MM.1S (cell line): Measurements from ENCODE around the gene ADCY3.

Experiments used
- DNase-seq: peaks from one replicate; pipeline ENCODE4 v3.0.0-alpha.2; 2015
- H2AFZ ChIP-seq: fragments of 300-600 bp; sonication (generic); 2 replicates; pipeline ENCODE4 v1.6.0; 2016; ENCODE audit warnings: antibody characterized with exemption, low read length
- H3F3A ChIP-seq: fragments of 300-600 bp; sonication (generic); 2 replicates; pipeline ENCODE4 v1.6.1; 2016; ENCODE audit warnings: mild to moderate bottlenecking, antibody characterized with exemption, low read length, moderate library complexity, mixed read lengths; ENCODE audit not compliant: insufficient read depth
- H3K27ac ChIP-seq: fragments of 300-600 bp; sonication (generic); 2 replicates; pipeline ENCODE4 v1.5.1; 2016; ENCODE audit warnings: mild to moderate bottlenecking, low read length
- H3K27me3 ChIP-seq: fragments of 300-600 bp; sonication (generic); replicated peaks from 2 replicates; pipeline ENCODE4 v1.6.0; 2016; ENCODE audit warnings: low read length; ENCODE audit not compliant: insufficient read depth
- H3K36me3 ChIP-seq: fragments of 300-600 bp; sonication (generic); replicated peaks from 2 replicates; pipeline ENCODE4 v1.6.1; 2016; ENCODE audit warnings: mild to moderate bottlenecking, low read length, mixed read lengths; ENCODE audit not compliant: insufficient read depth
- H3K4me1 ChIP-seq: fragments of 300-600 bp; sonication (generic); 2 replicates; pipeline ENCODE4 v1.6.1; 2016; ENCODE audit warnings: low read length, mixed read lengths
- H3K4me2 ChIP-seq: fragments of 300-600 bp; sonication (generic); 2 replicates; pipeline ENCODE4 v1.6.0; 2016; ENCODE audit warnings: low read depth, low read length
- H3K4me3 ChIP-seq: fragments of 300-600 bp; sonication (generic); 2 replicates; pipeline ENCODE4 v1.5.1; 2016; ENCODE audit warnings: low read length, mixed read lengths
- H3K79me2 ChIP-seq: fragments of 300-600 bp; sonication (generic); 2 replicates; pipeline ENCODE4 v1.6.1; 2016; ENCODE audit warnings: mixed run types, low read length, mixed read lengths
- H3K9ac ChIP-seq: fragments of 300-600 bp; sonication (generic); 2 replicates; pipeline ENCODE4 v1.6.1; 2016; ENCODE audit warnings: low read length, mixed read lengths
- H3K9me2 ChIP-seq: fragments of 300-600 bp; sonication (generic); replicated peaks from 2 replicates; pipeline ENCODE4 v1.6.1; 2016; ENCODE audit warnings: mild to moderate bottlenecking, low read length, mixed read lengths; ENCODE audit not compliant: insufficient read depth
- H3K9me3 ChIP-seq: fragments of 300-600 bp; sonication (generic); replicated peaks from 2 replicates; pipeline ENCODE4 v1.6.1; 2016; ENCODE audit warnings: mild to moderate bottlenecking, low read length, mixed read lengths; ENCODE audit not compliant: insufficient read depth
- H4K20me1 ChIP-seq: fragments of 300-600 bp; sonication (generic); 2 replicates; pipeline ENCODE4 v1.6.1; 2016; ENCODE audit warnings: mild to moderate bottlenecking, low read length, moderate library complexity, mixed read lengths; ENCODE audit not compliant: insufficient read depth
- EZH2 ChIP-seq: fragments of 300-600 bp; sonication (generic); optimal IDR thresholded peaks from 2 replicates; pipeline ENCODE3; 2017; ENCODE audit warnings: low read depth, mild to moderate bottlenecking, antibody characterized with exemption, low read length, mixed read lengths
- EZH2phosphoT487 ChIP-seq: fragments of 300-600 bp; sonication (generic); IDR thresholded peaks from 2 replicates; pipeline ENCODE4 v1.6.1; 2018; ENCODE audit warnings: antibody characterized with exemption, low read length
- TF ChIP-seq, protein P1 (sequence below): fragments of 300-600 bp; sonication (generic); IDR thresholded peaks from 2 replicates; pipeline ENCODE4 v1.5.1; 2016; ENCODE audit warnings: antibody characterized with exemption, low read length, mixed read lengths

Gene ADCY3

DNA sequence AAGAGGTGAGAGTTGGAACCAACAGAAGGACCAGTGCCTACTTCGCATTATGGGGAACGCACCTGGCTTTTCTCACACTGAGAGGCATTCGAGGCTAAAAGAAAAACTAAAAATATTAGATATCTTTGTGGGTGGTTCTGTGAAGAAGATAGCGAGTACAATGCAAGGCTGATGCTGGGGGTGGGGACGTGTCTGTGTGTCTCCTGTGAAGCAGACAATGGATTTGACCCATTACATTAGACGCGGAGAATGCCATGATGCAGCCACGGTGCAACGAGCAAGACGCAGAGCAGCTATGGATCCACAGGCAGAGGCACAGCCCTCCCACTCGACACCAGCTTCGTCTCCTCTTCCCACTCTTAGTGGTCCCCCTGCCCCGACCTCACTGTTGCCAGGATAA, 61.0 kb downstream of the ADCY3 start:
- no peak for TF ChIP-seq EZH2
- TF ChIP-seq, protein P1, sequence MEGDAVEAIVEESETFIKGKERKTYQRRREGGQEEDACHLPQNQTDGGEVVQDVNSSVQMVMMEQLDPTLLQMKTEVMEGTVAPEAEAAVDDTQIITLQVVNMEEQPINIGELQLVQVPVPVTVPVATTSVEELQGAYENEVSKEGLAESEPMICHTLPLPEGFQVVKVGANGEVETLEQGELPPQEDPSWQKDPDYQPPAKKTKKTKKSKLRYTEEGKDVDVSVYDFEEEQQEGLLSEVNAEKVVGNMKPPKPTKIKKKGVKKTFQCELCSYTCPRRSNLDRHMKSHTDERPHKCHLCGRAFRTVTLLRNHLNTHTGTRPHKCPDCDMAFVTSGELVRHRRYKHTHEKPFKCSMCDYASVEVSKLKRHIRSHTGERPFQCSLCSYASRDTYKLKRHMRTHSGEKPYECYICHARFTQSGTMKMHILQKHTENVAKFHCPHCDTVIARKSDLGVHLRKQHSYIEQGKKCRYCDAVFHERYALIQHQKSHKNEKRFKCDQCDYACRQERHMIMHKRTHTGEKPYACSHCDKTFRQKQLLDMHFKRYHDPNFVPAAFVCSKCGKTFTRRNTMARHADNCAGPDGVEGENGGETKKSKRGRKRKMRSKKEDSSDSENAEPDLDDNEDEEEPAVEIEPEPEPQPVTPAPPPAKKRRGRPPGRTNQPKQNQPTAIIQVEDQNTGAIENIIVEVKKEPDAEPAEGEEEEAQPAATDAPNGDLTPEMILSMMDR, result no peak
- TF ChIP-seq EZH2phosphoT487, result no peak
- H3K4me3 ChIP-seq, result no peak overlapping the region
- H3K36me3 ChIP-seq, result peaks cover 7% of the 10 kb centered on the region; the same call in 1 of the 2 replicates
- no peak overlapping the region for H3K27ac ChIP-seq
- H3K4me1 ChIP-seq, result no peaks in the 10 kb centered on the region
- no peak for DNase-seq
- H3K4me2 ChIP-seq, result no peak overlapping the region
- H4K20me1 ChIP-seq, result no peaks in the 10 kb centered on the region
- no peak overlapping the region for H3K9ac ChIP-seq
- no peaks in the 10 kb centered on the region for H3K9me2 ChIP-seq
- no peaks in the 10 kb centered on the region for H3F3A ChIP-seq
- peaks cover 77% of the 10 kb centered on the region for H3K79me2 ChIP-seq
- no peak overlapping the region for H2AFZ ChIP-seq
- H3K27me3 ChIP-seq, result no peaks in the 10 kb centered on the region
- H3K9me3 ChIP-seq, result no peaks in the 10 kb centered on the region

DNA sequence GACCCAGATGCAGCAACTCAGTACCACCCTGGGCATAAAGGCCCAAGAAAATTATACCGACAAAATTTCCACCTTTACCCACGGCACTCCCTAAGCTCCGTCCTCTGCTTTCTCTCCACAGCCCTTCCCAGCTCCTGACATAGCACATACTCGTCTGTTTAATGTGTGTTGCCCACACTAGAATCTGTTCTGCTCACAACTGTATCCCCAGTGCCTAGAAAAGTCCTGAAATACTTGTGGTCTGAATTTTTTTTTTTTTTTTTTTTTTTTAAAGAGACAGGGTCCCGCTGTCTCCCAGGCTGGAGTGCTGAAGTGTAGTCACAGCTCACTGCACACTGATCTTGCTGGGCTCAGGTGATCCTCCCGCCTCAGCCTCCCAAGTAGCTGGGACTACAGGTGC, 62.3 kb downstream of the ADCY3 start:
- no peak overlapping the region for H3K9ac ChIP-seq
- no peak for DNase-seq
- H3F3A ChIP-seq, result no peaks in the 10 kb centered on the region
- no peaks in the 10 kb centered on the region for H3K9me2 ChIP-seq
- H2AFZ ChIP-seq, result no peak overlapping the region
- no peaks in the 10 kb centered on the region for H3K27me3 ChIP-seq
- no peaks in the 10 kb centered on the region for H3K4me1 ChIP-seq
- TF ChIP-seq EZH2 (no peak), EZH2phosphoT487 (no peak)
- TF ChIP-seq, protein P1, result no peak
- no peaks in the 10 kb centered on the region for H3K9me3 ChIP-seq
- H3K36me3 ChIP-seq, result peaks cover 14% of the 10 kb centered on the region; the same call in 1 of the 2 replicates
- H3K79me2 ChIP-seq, result peaks cover 75% of the 10 kb centered on the region
- no peaks in the 10 kb centered on the region for H4K20me1 ChIP-seq
- no peak overlapping the region for H3K4me3 ChIP-seq
- no peak overlapping the region for H3K27ac ChIP-seq
- no peak overlapping the region for H3K4me2 ChIP-seq

DNA sequence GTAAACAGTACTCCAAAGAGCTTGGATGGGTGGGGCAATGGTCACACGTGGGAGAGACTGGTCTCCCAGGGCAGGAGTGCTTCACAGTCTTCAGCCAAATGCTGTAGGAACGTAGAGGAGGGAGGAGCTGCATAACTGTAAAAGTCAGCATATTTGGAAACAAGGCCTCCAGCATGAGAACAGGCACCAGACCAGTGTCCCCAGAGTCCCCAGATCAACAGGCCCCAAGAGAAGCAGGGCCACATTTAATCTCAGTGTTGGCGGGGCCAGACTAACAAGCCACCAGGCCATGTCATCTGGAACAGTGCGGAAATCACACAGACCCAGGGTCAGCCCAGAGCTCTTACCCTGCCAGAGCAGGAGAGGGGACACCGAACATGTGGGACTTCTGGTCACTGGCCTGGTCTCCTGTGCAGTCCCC, 63.2 kb downstream of the ADCY3 start:
- H3K4me3 ChIP-seq, result no peak overlapping the region
- H3K27me3 ChIP-seq, result no peaks in the 10 kb centered on the region
- no peak overlapping the region for H3K27ac ChIP-seq
- no peak overlapping the region for H3K4me2 ChIP-seq
- no peak overlapping the region for H3K9ac ChIP-seq
- no peak overlapping the region for H2AFZ ChIP-seq
- H3F3A ChIP-seq, result no peaks in the 10 kb centered on the region
- no peaks in the 10 kb centered on the region for H3K4me1 ChIP-seq
- peaks cover 19% of the 10 kb centered on the region; the same call in 1 of the 2 replicates for H3K36me3 ChIP-seq
- H4K20me1 ChIP-seq, result no peaks in the 10 kb centered on the region
- no peaks in the 10 kb centered on the region for H3K9me2 ChIP-seq
- TF ChIP-seq, protein P1, result no peak
- TF ChIP-seq EZH2, result no peak
- no peak for TF ChIP-seq EZH2phosphoT487
- DNase-seq, result no peak
- H3K79me2 ChIP-seq, result peaks cover 77% of the 10 kb centered on the region
- H3K9me3 ChIP-seq, result no peaks in the 10 kb centered on the region
